ENCODE measurements around the gene KCNV2. TPM values are rescaled to one million over a fixed set of nuclear protein-coding genes. Genes with fewer than 3 reads are reported as not detected.
"Not testable (repeated sequence)": the region's sequence is repeated elsewhere in the genome, so short reads cannot be mapped to it uniquely, and the experiment has no call there.

Gene KCNV2
- total RNA-seq, 2 experiments from 2014 or later = not detected

GRCh38 chr9:2700909-2701550 is 16.3 kb upstream of the KCNV2 start:
- no peaks in the 10 kb centered on the region for H4K20me1 ChIP-seq (ENCODE audit: insufficient read depth, low read length)
- TF ChIP-seq CTCF (conservative IDR thresholded peaks at IDR 0.05; ENCODE audit: low read length) = no peak
- H3K9me3 ChIP-seq (ENCODE audit: low read length) = no peaks in the 10 kb centered on the region
- ChIA-PET POLR2A (interaction anchor here (1.0 kb wide), 1 partner anchor 10 kb away, joined by 4 read pairs; no protein-coding TSS in a partner anchor), CTCF (ENCODE audit: unreplicated experiment) (interaction anchor here (0.5 kb wide), 1 partner anchor 18 kb away, joined by 8 read pairs; no protein-coding TSS in a partner anchor)
- intact Hi-C loops (cut with micrococcal nuclease; ENCODE audit: unreplicated experiment) = no loop called here
- no peak overlapping the region for H3K27ac ChIP-seq (ENCODE audit: low read depth, low read length, poor library complexity, severe bottlenecking)
- BruUV-seq (replicated peaks) = TSS peak; percentile 13
- no peak for DNase-seq (ENCODE audit: low spot score)
- no peak overlapping the region for H3K4me3 ChIP-seq (ENCODE audit: low read depth, low read length, poor library complexity, severe bottlenecking)
- H3K9me2 ChIP-seq (ENCODE audit: insufficient read depth, low read length) = no peaks in the 10 kb centered on the region
- no peak overlapping the region for H3K4me2 ChIP-seq (ENCODE audit: low read length)
- no peaks in the 10 kb centered on the region for H3K36me3 ChIP-seq (ENCODE audit: insufficient read depth, low read length)
- no peaks in the 10 kb centered on the region for H3K79me2 ChIP-seq (ENCODE audit: insufficient read depth, low read depth, low read length)
- H3K4me1 ChIP-seq (ENCODE audit: insufficient read depth, low read length, poor library complexity, severe bottlenecking) = no peaks in the 10 kb centered on the region
- H2AFZ ChIP-seq (ENCODE audit: low read length) = no peak overlapping the region

GRCh38 chr9:2704504-2704903 is 12.8 kb upstream of the KCNV2 start:
- no peak overlapping the region for H3K27ac ChIP-seq (ENCODE audit: low read depth, low read length, poor library complexity, severe bottlenecking)
- H2AFZ ChIP-seq (ENCODE audit: low read length) = no peak overlapping the region
- no peak overlapping the region for H3K4me3 ChIP-seq (ENCODE audit: low read depth, low read length, poor library complexity, severe bottlenecking)
- H3K4me2 ChIP-seq (ENCODE audit: low read length) = no peak overlapping the region
- peaks cover under 1% of the 10 kb centered on the region for H3K4me1 ChIP-seq (ENCODE audit: insufficient read depth, low read length, poor library complexity, severe bottlenecking)
- DNase-seq (ENCODE audit: low spot score) = no peak
- intact Hi-C loops (cut with micrococcal nuclease; ENCODE audit: unreplicated experiment) = no loop called here
- no peaks in the 10 kb centered on the region for H3K9me2 ChIP-seq (ENCODE audit: insufficient read depth, low read length)
- no peaks in the 10 kb centered on the region for H3K9me3 ChIP-seq (ENCODE audit: low read length)
- BruUV-seq (replicated peaks) = no TSS peak
- no peaks in the 10 kb centered on the region for H3K36me3 ChIP-seq (ENCODE audit: insufficient read depth, low read length)
- ChIA-PET CTCF (ENCODE audit: unreplicated experiment) (no interaction called here), POLR2A (interaction anchor here (0.6 to 0.7 kb wide), 3 partner anchors 146 to 957 kb away, joined by 3 to 4 read pairs (median 3); no protein-coding TSS in a partner anchor)
- TF ChIP-seq CTCF (conservative IDR thresholded peaks at IDR 0.05; ENCODE audit: low read length) (no peak), EZH2phosphoT487 (IDR thresholded peaks at IDR 0.05; ENCODE audit: borderline replicate concordance, low read depth, low read length) (no peak)
- H3K79me2 ChIP-seq (ENCODE audit: insufficient read depth, low read depth, low read length) = no peaks in the 10 kb centered on the region
- H4K20me1 ChIP-seq (ENCODE audit: insufficient read depth, low read length) = no peaks in the 10 kb centered on the region

- H3K36me3 ChIP-seq (ENCODE audit: insufficient read depth, low read length); DNase-seq (ENCODE audit: low spot score); H3K4me2 ChIP-seq (ENCODE audit: low read length); CTCF ChIA-PET (ENCODE audit: unreplicated experiment); H3K79me2 ChIP-seq (ENCODE audit: insufficient read depth, low read depth, low read length); intact Hi-C loops (cut with micrococcal nuclease; ENCODE audit: unreplicated experiment); POLR2A ChIA-PET; H2AFZ ChIP-seq (ENCODE audit: low read length); H3K4me3 ChIP-seq (ENCODE audit: low read depth, low read length, poor library complexity, severe bottlenecking); H3K9me2 ChIP-seq (ENCODE audit: insufficient read depth, low read length); H3K27ac ChIP-seq (ENCODE audit: low read depth, low read length, poor library complexity, severe bottlenecking); BruUV-seq (replicated peaks); H3K9me3 ChIP-seq (ENCODE audit: low read length); H3K4me1 ChIP-seq (ENCODE audit: insufficient read depth, low read length, poor library complexity, severe bottlenecking); H4K20me1 ChIP-seq (ENCODE audit: insufficient read depth, low read length): not testable (repeated sequence)
These were observed 10.1 kb upstream of the KCNV2 start for GRCh38 chr9:2707256-2707655.
